HG02970 (cell line): ENCODE measurements around the gene CCR2.
"Not testable (repeated sequence)": the region's sequence is repeated elsewhere in the genome, so short reads cannot be mapped to it uniquely, and the experiment has no call there.

Source experiments
- ATAC-seq: cut with Tn5 transposase; IDR thresholded peaks from one replicate; pipeline ENCODE4 v1.9.1; 2021; ENCODE audit warnings: mild to moderate bottlenecking, moderate library complexity, moderate number of reproducible peaks; ENCODE audit not compliant: unreplicated experiment, low FRiP score

Gene CCR2

DNA sequence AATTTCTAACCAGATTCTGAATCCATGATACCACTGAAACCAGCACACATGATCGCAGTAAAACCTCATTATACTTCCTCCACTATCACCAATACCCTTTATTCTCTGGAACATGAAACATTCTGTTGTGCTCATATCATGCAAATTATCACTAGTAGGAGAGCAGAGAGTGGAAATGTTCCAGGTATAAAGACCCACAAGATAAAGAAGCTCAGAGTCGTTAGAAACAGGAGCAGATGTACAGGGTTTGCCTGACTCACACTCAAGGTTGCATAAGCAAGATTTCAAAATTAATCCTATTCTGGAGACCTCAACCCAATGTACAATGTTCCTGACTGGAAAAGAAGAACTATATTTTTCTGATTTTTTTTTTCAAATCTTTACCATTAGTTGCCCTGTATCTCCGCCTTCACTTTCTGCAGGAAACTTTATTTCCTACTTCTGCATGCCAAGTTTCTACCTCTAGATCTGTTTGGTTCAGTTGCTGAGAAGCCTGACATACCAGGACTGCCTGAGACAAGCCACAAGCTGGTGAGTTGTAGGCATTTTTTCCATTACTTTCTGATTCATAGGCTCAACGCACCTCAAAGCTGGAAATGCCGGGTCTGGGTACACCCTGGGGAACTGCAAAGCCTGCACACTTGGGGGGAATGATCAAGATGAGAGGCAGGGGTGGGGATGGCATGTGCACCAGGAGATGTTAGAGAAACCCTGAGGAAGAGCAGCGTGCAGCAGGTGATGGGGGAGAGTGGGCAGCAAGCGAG is at the start of gene CCR2:
Gene CCR2, plus strand, starts transcription at position 465 of the 764 bp plus-strand sequence. CDS start 3,417 bp downstream, outside the sequence.
- no peak for ATAC-seq

DNA sequence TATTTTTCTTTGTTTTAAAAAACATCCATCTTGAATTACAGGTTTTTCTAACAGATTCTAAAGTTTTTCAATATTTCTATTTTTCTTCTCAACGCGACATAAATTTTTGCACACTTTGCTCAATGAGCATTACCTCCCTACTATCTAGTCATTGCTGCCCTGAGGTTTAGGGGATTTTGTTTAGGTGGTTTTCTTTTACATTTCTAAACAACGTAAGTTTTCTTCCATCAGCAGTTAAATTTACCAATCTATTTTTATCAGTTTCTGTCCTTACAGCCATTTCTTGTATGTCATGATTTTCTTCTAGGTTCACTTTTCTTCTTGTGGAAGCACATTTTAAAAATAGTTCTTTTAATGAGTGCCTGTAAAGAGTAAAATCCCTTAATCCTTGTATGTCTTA is 49.2 kb upstream of the CCR2 start:
- no peak for ATAC-seq

DNA sequence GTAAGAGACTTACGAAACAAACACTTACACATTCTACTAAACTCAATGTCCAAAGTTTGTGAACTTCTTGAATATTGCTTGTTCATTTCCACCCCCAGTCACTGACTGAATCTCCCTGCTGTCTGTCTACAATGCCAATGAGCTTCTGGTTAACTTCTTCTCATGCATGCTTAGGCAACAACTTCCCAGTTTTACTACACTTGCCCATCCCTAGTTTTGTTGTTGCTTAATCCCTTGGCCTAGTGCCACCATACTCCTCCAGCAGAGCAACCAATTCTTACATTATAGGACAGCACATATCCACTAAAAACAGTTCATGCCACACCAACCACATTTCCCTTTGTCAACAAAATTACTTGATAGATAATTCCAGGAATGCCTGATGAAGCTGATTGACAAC is 40.9 kb upstream of the CCR2 start:
- no peak for ATAC-seq

DNA sequence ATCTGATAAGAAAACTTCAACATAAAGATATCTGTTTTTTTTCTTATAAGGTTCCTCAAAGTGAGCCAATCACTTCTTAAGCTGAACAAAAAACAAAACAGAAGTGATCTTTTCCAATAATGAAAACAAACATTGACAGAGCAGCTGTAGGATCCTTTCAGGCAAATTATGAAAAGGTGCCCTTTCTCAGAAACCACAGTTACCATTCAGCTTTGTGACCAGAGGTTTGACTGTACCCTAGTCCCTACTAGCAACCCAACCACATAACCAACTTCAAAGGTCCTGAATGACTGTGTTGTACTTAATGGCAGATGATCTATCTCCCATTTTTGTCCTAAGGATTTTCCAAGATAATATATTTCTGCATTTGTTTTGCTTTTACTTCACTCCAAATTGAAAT is 39.4 kb upstream of the CCR2 start:
- no peak for ATAC-seq

DNA sequence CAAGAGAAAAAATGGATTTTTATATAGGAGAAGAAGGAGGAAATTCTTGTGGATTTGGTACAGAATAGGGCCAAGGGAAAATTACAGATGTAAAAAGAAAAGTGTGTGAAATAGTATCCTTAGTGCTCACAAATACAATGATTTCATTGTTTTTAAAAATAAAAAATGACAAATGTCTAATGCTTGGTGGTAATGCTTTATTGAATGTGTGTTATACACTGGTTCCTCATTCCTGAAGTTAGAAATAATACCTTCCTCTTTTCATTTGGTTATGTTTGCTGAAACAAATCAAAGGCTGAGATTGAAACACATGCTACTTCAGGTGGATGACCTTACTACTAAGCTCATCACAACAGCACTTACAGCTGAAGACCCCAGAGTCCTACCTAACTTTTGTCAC is 37.7 kb upstream of the CCR2 start:
- ATAC-seq: no peak

DNA sequence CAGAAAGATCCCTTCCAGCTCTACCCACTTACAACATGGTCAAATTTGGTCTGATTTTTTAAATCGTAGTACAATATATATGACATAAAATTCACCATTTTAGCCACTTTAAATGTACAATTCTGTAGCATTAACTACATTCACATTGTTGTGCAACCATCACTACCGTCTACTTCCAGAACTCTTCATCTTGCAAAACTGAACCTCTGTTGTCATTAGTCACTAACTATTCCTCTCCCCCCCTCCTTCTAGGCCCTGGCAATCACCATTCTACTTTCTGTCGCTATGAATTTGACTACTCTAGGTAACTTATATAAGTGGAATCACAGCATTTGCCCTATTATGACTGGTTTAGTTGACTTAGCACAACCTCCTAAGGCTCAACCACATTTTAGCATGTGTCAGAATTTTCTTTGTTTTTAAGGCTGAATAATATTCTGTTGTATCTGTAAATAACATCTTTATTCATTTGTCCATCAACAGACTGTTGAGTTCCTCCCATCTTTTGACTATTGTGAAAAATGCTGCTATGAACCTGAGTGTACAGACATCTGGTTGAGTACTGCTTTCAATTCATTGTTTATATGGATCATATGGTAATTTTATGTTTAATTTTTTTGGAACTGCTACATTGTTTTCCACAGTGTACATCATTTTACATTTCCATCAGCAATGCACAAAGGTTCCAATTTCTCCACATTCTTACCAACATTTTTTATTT is 35.5 kb upstream of the CCR2 start:
- ATAC-seq: no peak

DNA sequence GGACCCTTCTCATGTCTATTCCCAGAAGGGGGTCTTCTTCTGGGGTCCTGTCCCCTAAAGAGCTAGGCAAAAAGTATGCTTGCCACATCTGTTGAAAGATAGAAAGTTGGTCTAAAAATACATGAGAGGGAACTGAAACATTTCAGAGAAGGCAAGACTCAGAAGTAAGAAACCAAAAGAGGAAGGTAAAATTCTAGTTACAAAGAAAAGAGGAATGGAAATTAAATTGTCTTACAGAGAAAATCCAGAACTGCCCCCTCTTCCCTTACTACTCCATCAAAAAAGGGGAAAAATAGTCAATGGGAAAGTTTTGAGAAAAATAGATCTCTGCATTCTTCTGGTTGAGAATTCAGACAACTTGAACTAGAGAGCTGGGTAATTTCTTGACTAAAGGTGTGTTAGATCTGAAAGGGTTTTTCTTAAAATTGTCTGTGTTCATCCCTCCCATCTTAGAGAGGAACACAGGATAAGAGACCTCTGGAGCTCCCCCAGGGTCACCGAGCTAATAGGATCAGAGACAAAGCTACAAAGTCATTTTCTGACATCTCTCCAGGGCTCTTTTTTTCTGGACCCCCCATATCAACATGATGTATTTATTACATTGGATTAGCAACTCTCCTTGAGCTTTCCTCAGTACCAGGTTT is 32.3 kb upstream of the CCR2 start:
- ATAC-seq: no peak

DNA sequence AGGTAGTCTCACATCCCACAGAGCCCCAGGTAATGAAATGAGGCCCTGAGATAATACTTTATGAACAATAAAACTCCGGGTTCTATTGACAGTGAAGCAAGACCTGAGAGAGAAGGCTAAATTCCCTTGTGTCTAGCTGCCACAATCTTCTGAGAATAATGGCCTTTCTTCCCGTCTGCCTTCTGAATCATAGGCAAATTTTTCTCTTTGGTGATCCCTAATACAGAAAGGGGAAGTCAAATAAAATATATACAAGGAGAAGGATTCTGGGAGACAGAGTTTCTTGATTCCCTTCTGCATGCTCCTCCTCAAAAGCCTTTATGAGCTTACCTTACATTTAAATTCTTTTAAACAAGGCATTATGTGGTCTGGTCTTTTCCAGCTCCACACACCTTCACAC is 29.9 kb upstream of the CCR2 start:
- ATAC-seq: no peak

DNA sequence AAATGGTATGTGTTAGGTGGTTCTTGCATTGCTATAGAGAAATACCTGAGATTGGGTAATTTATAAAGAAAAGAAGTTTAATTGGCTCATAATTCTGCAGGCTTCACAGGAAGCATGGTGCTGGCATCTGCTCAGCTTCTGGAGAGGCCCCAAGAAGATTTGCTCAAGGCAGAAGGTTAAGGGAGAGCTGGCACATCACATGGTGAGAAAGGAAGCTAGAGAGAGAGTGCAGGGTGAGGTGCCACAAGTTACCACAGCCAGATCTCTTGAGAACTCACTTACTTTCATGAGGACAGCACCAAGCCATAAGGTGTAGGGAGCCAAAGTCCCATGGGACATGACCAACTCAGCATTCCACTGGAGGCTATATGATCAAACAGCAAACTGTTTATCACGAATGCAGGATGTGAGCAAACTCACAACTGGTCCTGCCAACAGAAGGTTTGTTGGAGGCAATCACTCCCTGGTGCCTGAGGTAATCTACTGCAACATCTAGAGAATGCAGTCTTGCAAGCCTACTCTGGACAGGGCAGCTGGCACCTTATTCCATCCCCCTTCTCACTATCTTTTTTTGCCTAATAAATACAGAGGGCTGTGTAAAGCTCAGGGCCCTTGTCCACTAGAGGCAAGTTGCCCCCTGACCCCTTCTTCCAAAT is 28.1 kb upstream of the CCR2 start:
- no peak for ATAC-seq

DNA sequence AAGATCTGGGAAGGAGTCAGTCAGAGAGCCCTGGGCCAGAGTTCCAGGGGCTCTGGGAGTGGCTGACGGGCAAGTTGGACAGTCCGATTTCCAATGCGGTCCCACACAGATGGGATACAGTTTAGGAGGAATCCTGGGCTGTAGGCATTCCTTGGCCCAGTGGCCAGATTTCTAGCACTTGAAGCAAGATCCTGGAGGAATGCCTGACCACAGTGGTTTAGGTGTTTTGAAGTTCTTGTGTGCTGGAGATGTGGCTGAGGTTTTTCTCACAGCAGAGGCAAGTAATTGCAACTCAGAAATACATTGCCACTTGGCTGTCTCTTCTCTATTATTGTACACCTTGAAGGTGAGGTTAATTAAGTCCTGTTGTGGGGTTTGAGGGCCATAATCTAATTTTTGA is 23.2 kb upstream of the CCR2 start:
- ATAC-seq: not testable (repeated sequence)

DNA sequence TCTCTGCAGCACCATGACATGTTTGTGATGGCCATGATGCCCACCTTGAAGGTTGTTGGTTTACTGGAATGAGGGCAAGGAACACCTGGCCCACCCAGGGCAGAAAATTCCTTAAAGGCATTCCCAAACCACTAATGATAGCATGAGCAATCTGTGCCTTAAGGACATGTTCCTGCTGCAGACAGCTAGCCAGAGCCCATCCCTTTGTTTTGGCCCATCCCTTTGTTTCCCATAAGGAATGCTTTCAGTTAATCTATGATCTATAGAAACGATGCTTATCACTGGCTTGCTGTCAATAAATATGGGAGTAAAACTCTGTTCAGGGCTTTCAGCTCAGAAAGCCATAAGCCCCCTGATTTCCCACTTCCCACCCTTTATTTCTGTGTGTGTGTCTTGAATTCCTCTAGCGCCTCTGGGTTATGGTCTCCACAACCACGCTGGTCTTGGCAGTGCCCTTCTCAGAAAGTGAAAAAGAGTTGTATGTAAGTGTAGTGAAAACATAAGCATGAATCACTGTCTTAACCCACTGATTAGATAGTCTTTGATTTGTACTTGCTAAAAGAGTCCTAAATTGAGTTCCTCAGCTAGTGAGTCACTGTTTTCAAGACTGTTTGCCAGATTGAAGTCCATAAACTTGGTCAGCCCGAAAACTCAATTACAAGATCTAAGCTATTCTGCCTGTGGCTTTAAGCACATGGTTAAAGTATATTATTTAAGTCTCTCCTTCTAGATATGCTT is 19.0 kb upstream of the CCR2 start:
- ATAC-seq: no peak

DNA sequence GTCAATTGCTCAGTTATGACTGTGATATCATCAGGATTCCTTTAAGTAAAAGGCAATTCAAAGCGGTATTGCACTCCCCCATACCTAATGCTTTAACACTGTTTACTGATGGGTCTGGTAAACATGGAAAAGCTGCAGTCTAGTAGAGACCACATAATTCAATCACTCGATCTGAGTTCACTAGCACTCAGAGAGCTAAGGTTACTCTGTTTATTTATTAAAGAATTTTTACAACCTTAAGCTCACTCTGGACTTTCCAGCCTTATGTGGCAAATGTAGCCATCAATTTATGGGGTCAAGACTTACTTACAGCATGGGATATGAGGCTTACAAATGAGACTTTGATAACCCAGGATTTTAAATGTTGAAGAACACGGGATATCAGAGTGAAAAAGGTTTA is 18.4 kb upstream of the CCR2 start:
- ATAC-seq: no peak

DNA sequence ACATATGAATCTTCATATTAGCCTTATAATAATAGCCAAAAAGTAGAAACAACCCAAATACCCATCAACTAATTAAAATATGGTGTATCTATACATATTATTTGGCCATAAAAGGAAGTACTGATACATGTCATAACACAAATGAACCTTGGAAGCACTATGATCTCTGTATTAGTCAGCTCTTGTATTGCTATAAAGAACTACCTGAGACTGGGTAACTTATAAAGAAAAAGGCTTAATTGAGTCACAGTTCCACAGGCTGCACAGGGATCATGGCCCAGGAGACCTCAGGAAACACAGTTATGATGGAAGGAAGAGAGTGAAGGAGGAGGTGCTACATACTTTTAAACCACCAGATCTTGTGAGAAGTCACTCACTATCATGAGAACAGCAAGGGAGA is 16.0 kb upstream of the CCR2 start:
- ATAC-seq: no peak

DNA sequence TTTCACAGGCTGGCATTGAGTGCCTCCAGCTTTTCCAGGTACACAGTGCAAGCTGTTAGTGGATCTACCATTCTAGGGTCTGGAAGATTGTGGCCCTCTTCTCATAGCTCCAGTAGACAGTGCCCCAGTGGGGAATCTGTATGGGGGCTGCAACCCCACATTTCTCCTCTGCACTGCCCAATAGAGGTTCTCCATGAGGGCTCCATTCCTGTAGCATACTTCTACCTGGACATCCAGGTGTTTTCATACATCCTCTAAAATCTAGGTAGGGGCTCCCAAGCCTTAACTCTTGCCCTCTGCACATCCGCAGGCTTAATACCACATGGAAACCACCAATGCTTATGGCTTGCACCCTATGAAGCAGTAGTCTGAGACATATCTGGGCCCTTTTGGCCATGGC is 15.1 kb upstream of the CCR2 start:
- no peak for ATAC-seq

DNA sequence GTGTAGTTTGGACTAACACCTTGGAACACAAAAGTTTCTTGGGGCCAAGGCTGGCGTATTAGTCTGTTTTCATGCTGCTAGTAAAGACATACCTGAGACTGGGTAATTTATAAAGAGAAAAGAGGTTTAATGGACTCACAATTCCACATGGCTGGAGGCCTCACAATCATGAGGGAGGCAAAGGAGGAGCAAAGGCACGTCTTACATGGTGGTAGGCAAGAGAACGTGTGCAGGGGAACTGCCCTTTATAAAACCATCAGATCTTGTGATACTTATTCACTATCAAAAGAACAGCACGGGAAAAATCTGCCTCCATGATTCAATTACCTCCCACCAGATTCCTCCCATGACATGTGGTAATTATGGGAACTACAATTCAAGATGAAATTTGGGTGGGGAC is 9.4 kb upstream of the CCR2 start:
- no peak for ATAC-seq

DNA sequence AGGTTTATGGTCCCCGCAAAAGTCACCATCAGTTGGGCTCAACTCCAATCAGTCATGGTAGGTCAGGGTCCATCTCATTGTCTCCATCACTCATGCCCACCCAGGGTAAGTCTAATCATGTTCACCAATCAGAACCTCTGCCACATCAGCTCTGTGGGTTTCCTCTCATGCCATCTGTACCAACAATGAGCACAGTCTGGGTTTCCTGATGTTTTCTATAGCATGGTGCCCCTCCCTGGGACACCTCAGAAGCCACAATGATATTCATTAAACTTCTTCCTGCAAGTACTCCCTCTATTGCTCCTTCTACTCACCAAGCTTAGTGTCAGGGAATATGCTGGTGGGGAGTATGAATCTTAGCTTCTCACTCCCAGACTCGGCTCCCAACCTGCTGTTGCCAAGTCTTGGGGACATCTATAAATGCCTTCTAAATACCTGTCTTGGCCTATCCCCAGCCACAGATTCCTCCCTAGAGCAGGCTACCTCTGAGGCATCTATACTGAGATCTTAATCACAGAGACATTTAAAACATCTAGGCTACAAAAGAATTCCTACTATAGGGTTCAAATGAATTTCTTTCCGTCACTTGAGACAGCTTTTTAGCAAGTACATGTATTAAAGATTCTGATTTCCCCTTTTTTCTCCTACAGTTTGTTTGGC is 5.0 kb upstream of the CCR2 start:
- no peak for ATAC-seq

DNA sequence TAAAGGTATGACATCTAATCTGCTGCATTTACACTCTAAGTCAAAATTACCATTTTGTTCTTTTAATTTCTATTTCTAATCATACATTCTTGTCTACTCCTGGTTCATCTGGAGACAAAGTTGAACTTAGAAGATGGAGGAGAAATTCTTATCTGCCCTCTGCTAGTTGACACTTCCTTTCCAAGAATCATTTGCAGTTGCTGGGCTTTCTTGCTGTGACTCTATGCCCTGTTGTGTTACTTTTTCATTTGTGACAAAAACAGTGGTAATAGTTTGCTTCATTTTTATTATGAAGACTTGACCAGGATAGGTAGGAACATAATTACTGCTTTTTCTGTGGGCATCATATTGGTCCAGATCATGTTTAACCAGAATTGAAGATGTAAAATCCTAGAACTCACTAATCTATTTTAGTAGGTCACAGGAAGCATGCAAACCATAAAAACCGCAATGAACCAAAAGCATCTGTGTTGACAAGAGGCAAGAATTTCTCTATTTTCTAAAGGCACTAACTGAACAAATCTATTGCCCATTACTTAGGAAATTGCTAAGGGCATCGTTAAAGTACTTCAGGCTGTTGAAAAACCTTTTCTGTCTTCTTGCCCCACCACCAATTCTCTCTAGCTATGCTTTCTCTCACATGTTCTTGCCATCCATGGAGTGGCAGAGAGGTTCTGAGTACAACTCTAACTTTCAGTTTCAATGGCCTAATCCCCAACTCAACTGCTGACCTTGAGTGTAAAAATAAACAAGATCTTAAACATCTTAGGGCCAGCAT is 4.2 kb upstream of the CCR2 start:
- ATAC-seq: no peak

DNA sequence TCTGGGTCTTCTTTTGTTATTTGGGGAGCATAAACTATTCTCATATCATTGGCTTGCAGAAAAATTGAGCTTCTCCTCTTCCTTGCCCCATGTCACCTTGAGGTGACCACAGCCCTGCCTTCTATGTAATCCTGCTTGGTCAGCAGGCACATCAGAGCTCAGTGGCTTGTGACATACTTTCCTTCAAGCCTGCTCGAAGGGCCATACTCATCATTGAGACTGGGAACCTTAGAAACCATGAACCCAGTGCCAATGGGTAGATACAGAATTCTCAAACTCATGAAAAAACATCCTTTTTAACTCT is 3.7 kb upstream of the CCR2 start:
- no peak for ATAC-seq

DNA sequence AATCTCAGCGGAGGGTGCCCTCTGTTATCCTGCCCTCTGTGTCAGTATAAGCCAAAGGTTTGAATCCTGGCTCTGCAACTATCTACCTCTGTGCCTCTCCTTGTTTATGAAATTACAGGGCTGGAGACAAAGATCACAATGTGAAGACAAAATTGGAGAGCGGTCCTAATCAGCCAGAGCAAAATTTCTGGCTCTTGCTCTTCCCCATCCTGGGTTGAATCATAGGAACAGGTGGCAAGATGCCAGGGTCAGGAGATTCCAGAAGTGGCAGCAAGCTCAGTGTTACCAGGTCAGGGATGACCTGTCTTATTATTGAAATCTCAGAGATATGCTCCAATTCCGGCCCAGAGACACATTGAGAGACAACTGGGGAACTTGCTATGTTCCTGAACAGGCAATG is 2.3 kb upstream of the CCR2 start:
- no peak for ATAC-seq
